ENCODE data around the gene NUTF2.
"Not testable (repeated sequence)": the region's sequence is repeated elsewhere in the genome, so short reads cannot be mapped to it uniquely, and the experiment has no call there.

NUTF2 gene

GRCh38 chr16:67841198-67841815 lies 5.4 kb upstream of the NUTF2 start:
- no peak for DNase-seq

GRCh38 chr16:67841816-67842508 lies 4.8 kb upstream of the NUTF2 start, which contains the start of gene THAP11:
TSS of gene THAP11 (plus strand) at chr16:67842320. CDS start at chr16:67842555, 235 bp downstream.
- DNase-seq: peak; percentile 99

- DNase-seq: peak; percentile 71
Measured at GRCh38 chr16:67842509-67843342, 4.0 kb upstream of the NUTF2 start.

- no peak for DNase-seq
Measured at GRCh38 chr16:67843343-67843765, 3.4 kb upstream of the NUTF2 start.

GRCh38 chr16:67844497-67844896 lies 2.2 kb upstream of the NUTF2 start:
- no peak for DNase-seq

- DNase-seq: peak; percentile 22
Measured at GRCh38 chr16:67845291-67846062, 1.3 kb upstream of the NUTF2 start.

GRCh38 chr16:67846063-67846319 lies 742 bp upstream of the NUTF2 start:
- DNase-seq: peak; percentile 16

GRCh38 chr16:67847064-67847861 lies 530 bp downstream of the NUTF2 start, which contains the start of gene CENPT:
TSS of gene CENPT (minus strand) at chr16:67847693. CDS start at chr16:67833859, 13,834 bp downstream.
- peak; percentile 86 for DNase-seq

- DNase-seq: no peak
Measured at GRCh38 chr16:67848118-67848517, 1.4 kb downstream of the NUTF2 start.

- DNase-seq: no peak
Measured at GRCh38 chr16:67853670-67854069, 6.9 kb downstream of the NUTF2 start.

GRCh38 chr16:67855789-67856188 lies 9.1 kb downstream of the NUTF2 start:
- no peak for DNase-seq

GRCh38 chr16:67856927-67857546 lies 10.3 kb downstream of the NUTF2 start:
- DNase-seq: no peak

GRCh38 chr16:67857547-67858233 lies 11.0 kb downstream of the NUTF2 start:
- DNase-seq: peak; percentile 45

- no peak for DNase-seq
Measured at GRCh38 chr16:67858500-67858899, 11.8 kb downstream of the NUTF2 start.

GRCh38 chr16:67860589-67861398 lies 14.1 kb downstream of the NUTF2 start:
- peak; percentile 27 for DNase-seq

GRCh38 chr16:67861877-67862276 lies 15.1 kb downstream of the NUTF2 start:
- DNase-seq: no peak

- DNase-seq: no peak
Measured at GRCh38 chr16:67862623-67863583, 16.2 kb downstream of the NUTF2 start.

GRCh38 chr16:67864044-67864443 lies 17.3 kb downstream of the NUTF2 start:
- not testable (repeated sequence) for DNase-seq

- no peak for DNase-seq
Measured at GRCh38 chr16:67864594-67864993, 17.9 kb downstream of the NUTF2 start.
